NCI-H1048 (cell line): Measurements from ENCODE around the gene CMKLR1.

ENCODE experiments used
- DNase-seq: peaks from one replicate; lab custom pipeline; 2025; lab: John Stamatoyannopoulos, UW

CMKLR1 gene

DNA sequence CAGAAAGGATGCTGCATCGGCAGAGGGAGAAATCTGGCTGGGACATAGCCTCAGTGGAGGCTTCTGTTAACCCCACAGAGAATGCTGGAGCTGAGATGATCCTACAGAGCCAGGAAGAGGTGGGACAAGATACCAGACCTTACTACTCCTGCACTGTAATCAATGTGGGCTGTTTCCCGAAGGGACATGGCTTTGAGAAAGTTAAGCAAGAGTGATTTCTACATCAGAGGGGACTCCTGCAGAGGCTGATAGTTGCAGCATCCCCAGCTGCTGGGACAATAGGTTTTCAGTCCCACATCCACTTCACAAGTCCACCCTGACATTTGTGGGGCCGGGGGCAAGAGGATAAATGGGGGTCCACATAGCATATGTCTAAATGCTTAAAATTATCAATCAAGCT, 22.5 kb upstream of the CMKLR1 start:
- no peak for DNase-seq

GRCh38 chr12:108360487-108360886, 21.4 kb upstream of the CMKLR1 start:
- DNase-seq, result no peak

DNA sequence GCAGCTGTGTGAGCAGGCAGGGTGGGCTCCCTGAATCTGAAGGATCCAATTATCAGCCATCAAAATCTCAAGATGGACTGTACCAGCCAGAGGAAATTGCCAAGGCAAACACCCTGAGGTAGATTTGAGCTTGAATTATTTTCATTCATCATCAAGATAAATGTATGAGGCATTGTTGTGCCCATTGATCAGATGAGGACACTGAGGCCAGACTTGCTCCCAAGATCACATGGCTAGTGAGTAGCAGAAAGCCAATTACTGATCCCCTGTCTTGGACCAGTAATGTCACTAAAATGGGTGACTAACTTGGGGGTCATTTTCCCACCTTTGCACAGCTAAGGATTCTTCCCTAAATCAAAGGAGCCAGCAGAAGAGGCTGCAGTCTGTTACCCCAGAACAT, 20.9 kb upstream of the CMKLR1 start:
- DNase-seq, result no peak

DNA sequence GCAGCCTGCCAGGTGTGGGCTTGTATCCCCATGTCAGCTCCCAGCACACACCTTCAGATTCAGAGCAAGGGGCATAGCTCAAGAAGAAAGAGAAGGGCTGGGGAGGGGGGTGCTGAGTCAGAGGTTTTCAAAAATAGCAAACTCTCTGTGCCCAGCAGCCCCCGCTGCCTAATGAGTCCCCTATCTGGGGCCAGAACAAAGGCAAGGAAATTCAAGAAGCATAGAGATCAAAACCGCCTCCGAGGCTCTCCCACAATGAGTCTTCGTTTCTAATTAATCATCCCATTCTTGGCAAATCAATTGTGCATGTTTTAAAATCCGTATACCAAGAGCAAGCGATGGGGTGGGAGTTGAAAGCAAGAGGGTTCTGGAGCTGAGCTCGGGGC, 19.5 kb upstream of the CMKLR1 start:
- no peak for DNase-seq

GRCh38 chr12:108357834-108358579, 18.9 kb upstream of the CMKLR1 start:
- DNase-seq, result no peak

DNA sequence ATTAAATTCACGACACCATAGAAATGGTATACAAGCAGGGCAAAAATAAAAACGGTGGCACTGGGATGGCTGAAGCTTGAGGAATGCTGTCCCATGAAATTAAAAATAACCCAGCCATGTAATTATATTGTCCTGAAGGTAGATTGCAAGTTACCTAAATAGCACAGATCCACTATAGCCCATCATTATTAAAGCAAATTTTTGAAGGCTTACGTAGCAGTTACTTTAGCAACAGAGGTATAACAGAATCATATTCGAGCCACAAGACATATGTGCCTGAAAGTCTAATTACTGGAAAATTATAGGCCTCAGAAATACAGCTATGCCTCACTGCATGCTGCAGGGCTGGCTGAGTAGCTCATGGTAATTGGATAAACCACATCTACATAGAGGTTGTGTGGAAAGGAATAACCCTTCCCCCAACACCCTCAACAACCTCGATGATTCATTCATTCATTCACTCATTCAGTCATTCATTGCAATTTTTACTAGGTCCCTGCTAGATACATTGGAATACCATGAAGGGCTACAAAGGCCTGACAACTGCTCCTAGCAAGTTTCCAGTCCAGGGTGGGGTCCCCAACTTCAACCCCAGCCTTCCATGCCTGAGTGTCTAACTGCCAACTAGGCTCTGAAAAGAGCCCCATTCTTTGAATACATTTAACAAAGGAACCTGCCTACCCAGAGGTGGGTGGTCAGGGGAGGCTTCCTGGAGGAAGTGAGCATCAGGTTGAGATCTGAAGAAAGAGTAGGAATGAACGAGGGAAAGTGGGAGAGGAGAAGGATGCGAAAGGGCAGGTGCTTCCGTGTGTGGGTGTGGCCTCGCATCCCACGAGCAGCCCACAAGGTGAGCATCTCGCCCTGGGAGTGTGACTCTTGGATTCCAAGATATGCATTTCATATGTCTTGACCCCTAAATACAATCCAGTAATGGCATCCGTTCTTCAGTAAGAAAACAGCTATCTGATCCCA, 18.0 kb upstream of the CMKLR1 start:
- no peak for DNase-seq

DNA sequence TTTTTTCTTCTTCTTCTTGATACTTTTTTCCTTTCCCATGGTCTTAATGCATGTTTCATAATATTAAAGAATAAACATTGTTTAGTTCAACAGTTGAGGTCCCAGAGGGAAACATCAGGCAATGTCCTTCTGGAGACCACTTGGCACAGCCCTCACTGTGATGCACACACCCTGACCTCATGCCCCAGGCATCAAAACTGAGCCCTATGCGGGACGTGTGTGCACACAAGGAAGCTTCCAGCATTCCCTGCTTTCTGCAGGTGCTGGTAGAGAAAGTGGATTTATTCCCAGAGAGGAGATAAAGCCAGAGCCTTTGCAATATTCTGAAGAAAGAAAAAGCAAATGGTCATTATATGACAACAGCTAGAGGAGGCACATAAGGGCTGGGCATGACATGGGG, 16.0 kb upstream of the CMKLR1 start:
- DNase-seq, result no peak

GRCh38 chr12:108352591-108352990, 13.5 kb upstream of the CMKLR1 start:
- no peak for DNase-seq

GRCh38 chr12:108350511-108350910, 11.4 kb upstream of the CMKLR1 start:
- DNase-seq, result no peak

DNA sequence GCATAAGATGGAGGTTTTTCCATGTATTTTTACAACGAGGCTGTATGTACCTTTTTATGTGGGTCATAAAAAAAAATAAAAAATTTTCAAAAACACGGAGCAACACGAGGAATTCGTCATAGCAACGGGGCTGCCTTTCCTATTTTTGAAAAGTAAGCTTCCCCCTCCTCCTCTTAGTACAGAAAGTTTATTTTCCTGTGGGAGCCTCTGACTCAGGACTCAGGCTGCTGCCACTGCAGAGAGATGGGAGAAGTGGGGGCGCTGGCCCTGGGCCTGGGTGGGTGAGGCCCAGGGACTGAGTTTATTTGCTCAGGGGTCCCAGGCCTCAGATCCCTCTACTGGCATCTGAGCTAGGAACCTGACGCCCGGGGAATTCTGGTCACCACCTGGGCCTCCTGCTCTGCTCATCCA, 10.2 kb upstream of the CMKLR1 start:
- no peak for DNase-seq

GRCh38 chr12:108348842-108349241, 9.7 kb upstream of the CMKLR1 start:
- DNase-seq, result no peak

GRCh38 chr12:108346727-108347710, 7.9 kb upstream of the CMKLR1 start:
- DNase-seq, result no peak

GRCh38 chr12:108345716-108346633, 6.9 kb upstream of the CMKLR1 start:
- no peak for DNase-seq

DNA sequence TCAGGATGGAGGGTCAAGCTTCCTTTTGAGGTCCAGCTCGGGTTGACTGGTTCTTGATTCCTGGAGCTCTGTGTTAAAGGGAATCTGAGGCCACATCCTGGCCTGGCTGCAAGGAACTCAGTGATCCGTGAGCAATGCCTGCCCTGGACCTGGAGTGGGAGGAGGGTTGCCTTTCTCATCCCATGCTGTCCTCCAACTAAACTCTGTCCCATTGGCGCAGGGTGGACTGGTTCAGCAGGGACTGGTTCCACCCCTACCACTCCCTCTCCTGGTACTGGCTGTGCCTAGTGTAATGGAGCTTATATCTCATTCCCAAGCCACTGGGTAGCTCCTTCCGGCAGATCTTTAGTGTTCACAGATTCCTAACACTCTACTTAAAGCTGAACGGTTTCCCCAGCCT, 3.9 kb upstream of the CMKLR1 start:
- DNase-seq, result no peak

GRCh38 chr12:108341854-108342847, 3.0 kb upstream of the CMKLR1 start:
- DNase-seq, result no peak

- no peak for DNase-seq
Observed at GRCh38 chr12:108341356-108341755, 2.2 kb upstream of the CMKLR1 start.

DNA sequence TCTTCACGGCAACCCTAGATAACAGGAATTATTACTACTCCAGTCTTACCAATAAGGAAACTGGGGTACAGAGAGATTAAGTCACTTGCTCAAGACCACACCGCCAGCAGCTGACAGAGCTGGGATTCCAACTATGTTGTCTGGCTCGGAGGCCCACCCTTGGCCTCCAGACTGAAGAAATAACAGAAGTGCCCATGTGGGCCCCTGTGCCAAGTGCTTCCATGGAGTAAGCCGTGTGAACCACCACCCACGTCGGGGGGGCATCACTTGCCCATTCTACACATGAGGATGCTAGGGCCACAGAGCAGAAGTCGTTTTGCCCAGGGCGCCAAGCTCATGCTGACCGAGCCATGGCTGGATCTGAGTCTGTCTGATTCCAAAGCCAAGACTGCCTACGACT, 926 bp upstream of the CMKLR1 start:
- DNase-seq, result no peak

DNA sequence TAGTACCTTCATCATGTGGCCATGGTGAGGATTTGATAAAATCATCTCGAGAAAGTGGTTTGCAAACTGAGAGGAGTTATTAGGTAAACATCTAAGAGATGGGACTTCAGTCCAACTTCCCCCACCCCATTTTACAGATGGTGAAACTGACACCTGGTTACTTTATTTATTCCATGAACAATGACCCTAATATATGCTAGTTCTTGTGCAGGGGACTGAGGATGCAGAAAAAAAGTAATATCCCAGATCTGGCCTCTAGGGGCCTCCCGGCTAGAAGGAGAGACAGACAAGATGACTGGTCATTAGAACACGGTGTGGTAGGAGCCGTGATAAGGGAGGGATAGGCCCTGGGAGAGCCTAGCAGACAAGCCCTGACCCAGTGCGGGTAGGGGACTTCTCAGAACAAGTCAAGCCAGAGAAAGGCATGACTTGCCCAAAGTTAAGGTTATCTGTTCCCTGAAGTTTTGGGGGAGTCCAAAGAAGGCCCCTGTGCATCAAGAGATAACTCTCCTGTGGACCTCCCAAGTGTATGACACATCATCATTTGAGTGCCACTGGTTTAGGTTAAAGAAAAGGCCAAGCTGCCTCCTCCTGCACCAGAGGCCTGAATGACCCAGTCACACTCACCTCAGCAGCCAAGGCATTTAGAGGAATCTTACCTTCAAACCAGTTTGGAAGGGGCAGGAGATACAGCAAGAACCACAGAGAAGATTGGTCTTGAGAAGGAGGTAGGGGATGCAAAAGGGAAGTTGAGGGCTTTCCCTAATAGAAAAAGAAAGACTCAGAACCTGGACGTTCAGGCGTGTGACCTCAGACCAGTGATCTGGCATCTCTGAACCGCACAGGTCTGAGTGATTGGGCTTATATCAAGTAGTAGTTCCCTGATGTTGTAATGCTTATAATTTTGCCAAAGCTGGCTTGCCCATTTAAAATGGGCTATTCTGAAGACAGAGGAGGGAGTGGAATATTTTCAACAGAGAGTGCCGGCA, 1.6 kb downstream of the CMKLR1 start:
- DNase-seq, result no peak
